Tibial nerve (tissue), 4 donors: ENCODE measurements around the gene ADAM19. TPM values are rescaled to one million over a fixed set of nuclear protein-coding genes. Genes with fewer than 3 reads are reported as not detected.

Experiments used
- DNase-seq, 2 donors: peaks; one replicate each; pipeline ENCODE4 v3.0.0-alpha.2; 2019; ENCODE audit warnings: low spot score in 2 of 2
- H3K27ac ChIP-seq, 4 donors: fragments of 200-600 bp; sonication (generic) in 3 of 4; one replicate each; pipeline ENCODE4 v1.5.1; 2017 to 2019; ENCODE audit warnings: mild to moderate bottlenecking in 1 of 4
- H3K27me3 ChIP-seq, 2 donors: fragments of 200-600 bp; sonication (generic) in 1 of 2; one replicate each; pipeline versions ENCODE4 v1.5.1 to v1.6.0; 2017 to 2019
- H3K36me3 ChIP-seq, 3 donors: fragments of 200-600 bp; sonication (generic); one replicate each; pipeline ENCODE4 v1.5.1; 2018 to 2019
- H3K4me1 ChIP-seq, 4 donors: fragments of 200-600 bp; sonication (generic) in 3 of 4; one replicate each; pipeline ENCODE4 v1.5.1; 2017 to 2019
- H3K4me3 ChIP-seq, 4 donors: fragments of 200-600 bp; sonication (generic) in 3 of 4; one replicate each; pipeline ENCODE4 v1.5.1; 2017 to 2019; ENCODE audit warnings: mild to moderate bottlenecking in 1 of 4, moderate library complexity in 1 of 4
- H3K9me3 ChIP-seq, 4 donors: fragments of 200-600 bp; sonication (generic) in 3 of 4; one replicate each; pipeline ENCODE4 v1.5.1; 2017 to 2019
- EP300 ChIP-seq, 2 donors: sonication (generic); formaldehyde crosslinking; IDR thresholded peaks; one replicate each; pipeline ENCODE4 v1.6.1; 2017; ENCODE audit warnings: antibody characterized with exemption in 2 of 2, mild to moderate bottlenecking in 1 of 2
- POLR2A ChIP-seq, 2 donors: fragments of 450-650 bp; IDR thresholded peaks; one replicate each; pipeline ENCODE4 v1.6.1; 2017; ENCODE audit warnings: antibody characterized with exemption in 2 of 2, mild to moderate bottlenecking in 2 of 2, moderate library complexity in 2 of 2
- WGBS, 2 donors: methylation state at CpG; one replicate each; pipeline ENCODE4 v1.1.5; 2018; 5-methylcytosine and 5-hydroxymethylcytosine counted together
- total RNA-seq, 4 donors: library from RNA; depleted of rRNA; stranded (reverse); fragments of >200 nt; gene quantifications; one replicate each; pipeline ENCODE4 v1.1.0, GENCODE V29; 2016
- TF ChIP-seq, protein P1 (sequence below), 5 experiments: fragments of 200-600 bp in 3 of 5; fragments of 450-650 bp in 2 of 5; sonication (generic) in 3 of 5; IDR thresholded peaks; one replicate each; pipeline ENCODE4 v1.5.1; 2016 to 2019; ENCODE audit warnings: antibody characterized with exemption in 5 of 5, mild to moderate bottlenecking in 3 of 5, moderate library complexity in 2 of 5

ADAM19 gene
- total RNA-seq, 4 donors from 2014 or later: 7.2 to 13.2 (median 9.5) TPM

DNA sequence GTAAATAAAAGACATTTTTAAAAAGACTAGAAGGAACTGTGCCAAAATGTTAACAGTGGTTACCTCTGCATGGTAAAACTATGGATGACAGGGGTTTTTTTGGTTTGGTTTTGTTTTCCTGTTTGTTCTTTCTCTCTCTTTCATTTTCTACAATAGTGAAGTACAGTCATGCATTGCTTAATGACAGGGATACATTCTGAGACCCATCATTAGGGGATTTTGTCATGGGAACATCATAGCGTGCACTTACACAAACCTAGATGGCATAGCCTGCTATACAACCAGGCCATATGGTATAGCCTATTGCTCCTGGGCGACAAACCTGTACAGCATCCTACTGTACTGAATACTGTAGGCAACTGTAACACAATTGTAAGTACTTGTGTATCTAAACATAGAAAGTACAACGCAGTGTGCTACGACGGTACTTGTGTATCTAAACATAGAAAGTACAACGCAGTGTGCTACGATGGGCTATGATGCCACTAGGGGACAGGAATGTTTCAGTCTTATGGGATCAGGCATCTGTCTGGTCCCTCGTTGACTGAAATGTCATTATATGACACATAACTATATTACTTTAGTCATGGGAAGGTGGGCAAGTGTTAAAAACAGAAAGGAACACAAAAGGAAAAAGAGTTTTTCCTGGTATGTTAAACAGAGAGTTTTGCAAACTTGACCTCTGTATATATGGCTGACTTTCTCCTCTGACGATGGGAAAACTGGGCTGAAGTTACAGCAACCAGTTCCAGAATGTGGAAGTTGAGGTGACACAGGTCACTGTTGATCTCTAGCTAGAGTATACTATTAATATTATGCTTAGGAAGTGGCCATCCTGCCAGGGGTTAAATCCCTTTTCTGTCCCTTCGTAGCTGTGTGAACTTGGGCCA lies 7.4 kb upstream of the ADAM19 start:
- TF ChIP-seq, protein P1, sequence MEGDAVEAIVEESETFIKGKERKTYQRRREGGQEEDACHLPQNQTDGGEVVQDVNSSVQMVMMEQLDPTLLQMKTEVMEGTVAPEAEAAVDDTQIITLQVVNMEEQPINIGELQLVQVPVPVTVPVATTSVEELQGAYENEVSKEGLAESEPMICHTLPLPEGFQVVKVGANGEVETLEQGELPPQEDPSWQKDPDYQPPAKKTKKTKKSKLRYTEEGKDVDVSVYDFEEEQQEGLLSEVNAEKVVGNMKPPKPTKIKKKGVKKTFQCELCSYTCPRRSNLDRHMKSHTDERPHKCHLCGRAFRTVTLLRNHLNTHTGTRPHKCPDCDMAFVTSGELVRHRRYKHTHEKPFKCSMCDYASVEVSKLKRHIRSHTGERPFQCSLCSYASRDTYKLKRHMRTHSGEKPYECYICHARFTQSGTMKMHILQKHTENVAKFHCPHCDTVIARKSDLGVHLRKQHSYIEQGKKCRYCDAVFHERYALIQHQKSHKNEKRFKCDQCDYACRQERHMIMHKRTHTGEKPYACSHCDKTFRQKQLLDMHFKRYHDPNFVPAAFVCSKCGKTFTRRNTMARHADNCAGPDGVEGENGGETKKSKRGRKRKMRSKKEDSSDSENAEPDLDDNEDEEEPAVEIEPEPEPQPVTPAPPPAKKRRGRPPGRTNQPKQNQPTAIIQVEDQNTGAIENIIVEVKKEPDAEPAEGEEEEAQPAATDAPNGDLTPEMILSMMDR (IDR thresholded peaks at IDR 0.05): no peak
- TF ChIP-seq EP300 (IDR thresholded peaks at IDR 0.05) (no peak), POLR2A (IDR thresholded peaks at IDR 0.05) (no peak)
- 69 to 70% methylated on average over 10 of the region's 10 CpGs for WGBS, 2 donors

DNA sequence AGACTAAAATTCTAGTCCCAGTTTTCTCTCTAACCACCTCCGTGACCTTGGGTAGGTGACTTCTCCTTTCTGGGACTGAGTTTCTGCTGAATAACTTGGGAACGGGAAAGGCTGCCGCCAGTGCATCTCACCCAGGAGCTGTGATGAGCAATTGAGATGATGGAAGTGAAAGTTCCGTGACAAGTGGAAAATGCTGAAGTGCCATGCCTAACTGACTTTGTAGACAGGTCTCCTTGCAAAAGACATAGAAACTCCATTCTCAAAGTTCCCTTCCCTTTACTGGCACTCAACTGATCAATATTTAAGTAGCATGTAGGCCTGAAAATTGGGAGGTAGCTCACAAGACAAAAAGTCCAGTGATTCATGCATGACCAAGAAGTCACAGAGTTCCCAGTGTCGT lies 6.3 kb upstream of the ADAM19 start:
- Histone ChIP-seq H3K36me3 (no peaks in the 10 kb centered on the region), H3K9me3 (no peaks in the 10 kb centered on the region), H3K4me1 (no peaks in the 10 kb centered on the region), H3K4me3 (no peak overlapping the region), H3K27ac (no peak overlapping the region), H3K27me3 (no peaks in the 10 kb centered on the region)
- WGBS, 2 donors: 84 to 88% methylated on average over 5 of the region's 5 CpGs
- no peak for DNase-seq
- TF ChIP-seq, protein P1 (IDR thresholded peaks at IDR 0.05): no peak
- TF ChIP-seq POLR2A (IDR thresholded peaks at IDR 0.05): no peak
- no peak for TF ChIP-seq EP300 (IDR thresholded peaks at IDR 0.05)

More for the DNA sequence above, 7.4 kb upstream of the ADAM19 start:
- H3K27ac ChIP-seq: no peak overlapping the region
- DNase-seq: no peak
- no peaks in the 10 kb centered on the region for H3K4me1 ChIP-seq
- H3K9me3 ChIP-seq: no peaks in the 10 kb centered on the region
- no peaks in the 10 kb centered on the region for H3K27me3 ChIP-seq
- H3K36me3 ChIP-seq: no peaks in the 10 kb centered on the region
- no peak overlapping the region for H3K4me3 ChIP-seq

DNA sequence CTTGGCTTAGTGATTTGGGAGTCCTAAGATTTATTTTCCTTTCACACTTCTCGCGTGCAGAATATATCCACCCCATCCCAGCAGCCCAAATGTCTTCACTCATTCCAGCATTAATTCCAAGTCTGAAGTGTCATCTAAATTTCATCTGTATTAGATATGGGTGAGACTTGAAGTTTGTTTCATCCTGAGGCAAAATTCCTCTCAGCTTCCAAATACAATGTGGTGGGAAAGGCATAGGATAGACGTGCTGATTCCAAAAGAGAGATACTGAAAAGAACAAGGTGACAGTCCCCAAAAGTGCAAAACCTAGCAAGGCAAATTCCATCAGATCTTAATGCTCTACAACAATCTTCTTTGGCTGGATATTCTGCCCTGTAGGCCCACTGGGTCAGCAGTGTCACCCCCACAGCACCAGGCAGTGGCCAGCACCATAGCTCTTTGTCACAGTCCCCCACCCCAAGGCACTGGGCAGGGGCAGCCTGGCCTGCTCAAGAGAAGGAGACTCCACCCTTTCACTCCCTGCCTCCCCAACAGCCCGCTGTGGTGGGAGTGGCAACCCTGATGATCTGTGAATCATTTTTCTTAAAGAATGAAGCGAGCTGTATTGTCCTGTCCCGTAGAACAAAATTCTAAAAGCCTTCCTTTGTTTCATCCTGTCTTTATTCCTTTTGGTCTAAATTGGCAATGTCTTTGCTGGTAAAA lies 2.7 kb upstream of the ADAM19 start:
- no peak overlapping the region for H3K27ac ChIP-seq
- no peak for DNase-seq
- TF ChIP-seq EP300 (IDR thresholded peaks at IDR 0.05) (no peak), POLR2A (IDR thresholded peaks at IDR 0.05) (no peak)
- TF ChIP-seq, protein P1 (IDR thresholded peaks at IDR 0.05): no peak
- WGBS, 2 donors: 51 to 56% methylated on average over 6 of the region's 6 CpGs
- H3K36me3 ChIP-seq: no peaks in the 10 kb centered on the region
- H3K27me3 ChIP-seq: peaks cover 0 to 7% of the 10 kb centered on the region in 2 donors
- H3K4me3 ChIP-seq: no peak overlapping the region
- H3K4me1 ChIP-seq: peaks cover 0 to 20% (median 11%) of the 10 kb centered on the region in 4 donors
- H3K9me3 ChIP-seq: no peaks in the 10 kb centered on the region

DNA sequence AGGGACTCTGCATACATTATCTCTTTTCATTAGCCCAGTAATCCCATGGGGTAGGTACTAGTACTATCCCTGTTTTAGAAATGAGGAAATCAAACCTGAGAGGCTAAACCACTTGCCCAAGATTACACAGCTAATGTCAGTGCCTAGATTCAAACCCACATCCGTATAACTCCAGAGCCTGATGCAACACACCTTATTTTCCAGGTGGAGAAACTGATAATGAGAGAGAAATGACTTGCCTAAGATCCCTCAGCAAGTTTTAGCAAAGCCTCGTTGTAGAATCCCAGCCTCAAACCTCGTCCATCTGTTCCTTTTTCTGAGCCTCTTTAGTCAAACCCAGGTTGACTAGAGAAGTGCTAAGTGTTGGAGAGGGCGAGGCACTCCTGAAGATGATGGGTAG lies 1.1 kb upstream of the ADAM19 start:
- no peaks in the 10 kb centered on the region for H3K36me3 ChIP-seq
- H3K4me1 ChIP-seq: peaks cover 0 to 34% (median 12%) of the 10 kb centered on the region in 4 donors
- 82 to 88% methylated on average over 4 of the region's 4 CpGs for WGBS, 2 donors
- TF ChIP-seq, protein P1 (IDR thresholded peaks at IDR 0.05): no peak
- TF ChIP-seq POLR2A (IDR thresholded peaks at IDR 0.05): no peak
- no peak for TF ChIP-seq EP300 (IDR thresholded peaks at IDR 0.05)
- DNase-seq: no peak
- no peaks in the 10 kb centered on the region for H3K9me3 ChIP-seq
- no peak overlapping the region for H3K27ac ChIP-seq
- H3K27me3 ChIP-seq: peaks cover 0 to 7% of the 10 kb centered on the region in 2 donors
- no peak overlapping the region for H3K4me3 ChIP-seq
